NCI-H526 treated with DMSO at 0.1 percent for 48 hours (cell line): ENCODE results near the gene ADGRG7.

Experiments
- DNase-seq: peaks from one replicate; lab custom pipeline; 2025; lab: John Stamatoyannopoulos, UW

ADGRG7 gene

DNA sequence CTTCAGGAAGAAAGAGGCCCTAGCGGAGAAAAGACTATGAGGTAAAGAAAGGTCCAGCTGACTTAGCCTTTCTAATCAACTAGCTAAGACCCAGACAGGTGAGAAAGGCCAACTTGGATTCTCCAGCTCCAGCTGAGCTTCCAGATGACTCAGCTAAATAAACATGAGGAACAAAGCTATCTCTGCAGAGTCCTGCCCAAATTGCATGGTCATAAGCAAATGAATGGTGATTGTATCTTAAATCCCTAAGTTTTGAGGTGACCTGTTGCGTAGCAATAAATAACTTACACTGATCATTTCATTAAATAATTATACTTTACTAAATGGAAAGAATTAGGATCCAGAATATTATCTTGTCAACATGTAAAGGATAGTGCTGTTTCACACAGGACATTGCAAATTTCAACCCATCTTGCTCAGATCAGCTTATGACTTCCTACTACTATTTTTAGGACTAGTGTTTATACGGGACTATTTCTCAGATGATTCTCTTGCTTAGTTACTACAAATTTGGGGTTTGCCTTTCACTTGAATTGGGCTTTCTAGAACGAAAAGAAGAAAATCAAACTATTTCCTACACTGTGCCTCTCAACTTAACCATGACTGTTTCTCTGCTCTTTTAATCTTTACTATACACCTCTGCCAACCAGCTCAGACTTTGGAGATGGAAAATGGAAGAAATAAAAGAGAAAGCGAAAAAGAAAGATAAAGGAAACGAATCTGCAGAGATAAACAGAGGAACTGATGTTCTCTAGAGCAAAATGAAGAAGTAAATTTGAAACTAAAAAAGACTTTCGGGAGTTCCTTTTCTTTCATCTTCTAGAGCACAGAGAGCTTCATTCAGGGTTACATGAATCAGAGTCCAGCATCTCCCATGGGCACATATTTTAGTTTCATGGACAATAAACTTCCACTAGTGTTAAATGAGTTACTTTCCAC is 6.6 kb upstream of the ADGRG7 start:
- no peak for DNase-seq

DNA sequence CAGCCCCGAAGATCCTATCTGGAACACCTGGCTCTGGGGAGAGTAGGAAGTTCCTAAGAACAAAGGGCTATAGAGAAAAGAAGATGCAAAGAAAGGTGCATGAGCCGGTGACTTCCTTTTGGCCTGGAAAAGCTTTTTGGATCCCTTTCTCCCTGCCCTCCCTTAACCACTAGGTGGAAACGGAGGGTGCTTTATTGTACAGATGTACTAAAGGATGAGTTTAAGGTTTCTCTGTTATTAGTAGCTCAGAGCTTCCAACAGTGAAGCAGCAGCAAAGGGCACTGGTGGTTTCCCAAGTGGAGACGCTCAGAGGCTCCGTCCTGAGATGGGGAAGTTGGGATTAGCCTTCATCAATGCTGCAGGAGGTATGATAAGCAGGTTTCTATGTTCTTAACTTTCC is 5.9 kb upstream of the ADGRG7 start:
- no peak for DNase-seq

DNA sequence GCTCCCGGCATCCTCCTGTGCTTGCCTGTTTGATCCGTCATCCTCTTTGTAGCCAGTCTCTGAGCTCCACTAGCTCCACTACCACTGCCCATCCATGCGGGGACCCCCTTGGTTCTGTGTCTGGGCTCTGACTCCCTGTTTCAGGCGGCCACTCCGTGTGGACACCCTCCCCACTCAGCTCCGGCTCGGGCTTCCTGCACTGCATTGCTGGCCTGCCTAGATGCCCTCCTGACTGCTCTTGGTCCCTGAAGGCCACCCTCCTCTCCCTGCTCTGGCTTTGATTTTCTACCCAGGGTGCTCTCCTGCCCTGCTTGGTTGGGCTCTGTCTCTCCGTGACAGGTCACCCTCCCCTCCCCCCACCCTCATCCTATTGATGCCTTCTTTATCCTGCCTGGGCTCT is 4.0 kb upstream of the ADGRG7 start:
- no peak for DNase-seq

DNA sequence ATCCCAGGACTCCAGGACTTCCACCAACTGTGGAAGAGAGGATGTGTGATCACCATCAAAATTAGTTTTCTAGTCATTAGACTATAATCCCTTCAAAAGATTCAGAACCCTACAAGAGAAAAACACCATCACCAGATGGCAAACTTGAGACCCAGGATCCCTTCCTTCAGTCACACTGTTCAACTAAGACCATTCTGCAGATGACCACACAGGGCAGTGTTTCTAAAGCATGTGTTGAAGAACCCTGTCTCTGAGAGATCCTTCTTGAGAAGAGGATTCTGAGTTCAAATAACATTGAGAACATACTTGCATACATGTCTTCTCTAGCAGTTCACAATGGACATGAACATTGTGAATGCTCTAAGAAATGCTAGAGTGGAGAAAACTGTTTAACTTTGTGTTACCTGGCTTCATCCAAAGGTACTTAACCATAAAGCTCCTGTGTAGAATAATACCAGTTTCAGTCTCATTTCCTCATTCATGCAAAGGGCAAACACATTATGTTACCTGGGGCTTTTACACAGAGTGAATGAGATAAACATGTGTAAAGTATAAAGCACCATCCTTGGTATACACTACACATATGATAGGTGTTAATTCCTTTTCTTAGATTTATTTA is 2.4 kb upstream of the ADGRG7 start:
- no peak for DNase-seq

DNA sequence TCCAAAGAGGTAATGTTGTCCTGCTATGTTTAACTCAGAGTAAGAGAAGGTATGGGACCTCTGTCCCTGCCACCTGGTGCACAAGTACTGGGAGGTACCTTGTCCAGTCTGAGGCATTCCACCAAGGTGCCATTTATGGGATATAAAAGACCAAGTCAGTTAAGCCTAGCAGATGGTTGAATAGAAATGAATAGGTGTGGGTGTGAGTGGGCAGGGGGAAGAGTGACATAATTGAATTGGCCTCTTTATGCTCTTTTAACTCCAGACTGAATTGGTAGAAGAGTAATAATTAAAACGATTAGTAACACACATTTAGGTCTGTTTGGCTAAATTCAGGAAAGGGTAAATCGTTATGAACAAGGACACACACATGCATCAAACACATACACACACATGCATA is 562 bp downstream of the ADGRG7 start:
- DNase-seq, result no peak

GRCh38 chr3:100611221-100611620 is 1.8 kb downstream of the ADGRG7 start:
- DNase-seq, result no peak

DNA sequence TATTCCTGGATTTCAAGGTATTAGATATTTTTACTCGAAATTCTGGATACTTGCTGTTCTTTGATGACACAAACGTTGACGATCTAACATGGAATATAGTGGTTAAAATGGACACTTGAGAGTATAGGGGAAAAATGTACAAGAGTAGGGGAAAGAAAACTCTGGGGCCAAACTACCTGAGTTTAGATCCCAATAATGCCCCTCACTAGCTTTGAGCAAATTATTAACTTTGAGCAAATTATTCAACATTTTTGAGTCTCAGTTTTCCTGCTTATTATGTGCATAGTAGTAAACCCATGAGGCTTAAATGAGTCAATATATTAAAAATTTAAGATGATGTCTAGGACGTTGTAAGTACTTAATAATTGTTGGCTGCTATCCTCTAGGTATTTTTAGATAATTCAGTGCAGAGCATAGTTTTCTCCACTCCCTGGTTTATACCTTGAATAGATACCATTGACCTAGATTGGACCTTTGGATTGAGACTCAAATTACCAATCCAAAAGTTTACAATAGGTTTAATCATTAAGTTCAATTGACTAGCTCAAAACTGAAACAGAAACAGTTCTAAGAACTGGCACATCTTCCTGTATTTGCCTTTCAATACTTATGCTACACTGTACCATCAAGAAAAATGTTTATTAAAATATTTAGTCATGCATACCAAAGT is 4.5 kb downstream of the ADGRG7 start:
- DNase-seq, result no peak

DNA sequence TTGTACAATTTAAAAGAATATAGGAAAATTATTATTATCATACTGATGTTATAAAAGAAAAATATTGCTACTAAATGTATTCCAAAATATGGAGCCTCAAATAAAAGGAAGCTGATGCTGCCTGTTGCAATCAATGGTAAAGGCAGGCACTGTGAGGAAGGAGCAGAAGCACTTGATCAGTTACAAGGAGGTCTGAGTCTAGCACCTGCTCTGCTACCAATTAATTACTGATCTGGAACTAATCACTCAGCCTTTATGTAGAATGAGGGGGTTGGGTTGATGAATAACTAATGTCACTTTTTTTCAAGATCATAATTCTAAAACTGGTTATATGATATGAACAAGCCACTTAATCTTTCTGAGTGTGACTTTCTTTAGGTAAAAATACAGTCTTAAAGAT is 5.5 kb downstream of the ADGRG7 start:
- DNase-seq, result no peak

DNA sequence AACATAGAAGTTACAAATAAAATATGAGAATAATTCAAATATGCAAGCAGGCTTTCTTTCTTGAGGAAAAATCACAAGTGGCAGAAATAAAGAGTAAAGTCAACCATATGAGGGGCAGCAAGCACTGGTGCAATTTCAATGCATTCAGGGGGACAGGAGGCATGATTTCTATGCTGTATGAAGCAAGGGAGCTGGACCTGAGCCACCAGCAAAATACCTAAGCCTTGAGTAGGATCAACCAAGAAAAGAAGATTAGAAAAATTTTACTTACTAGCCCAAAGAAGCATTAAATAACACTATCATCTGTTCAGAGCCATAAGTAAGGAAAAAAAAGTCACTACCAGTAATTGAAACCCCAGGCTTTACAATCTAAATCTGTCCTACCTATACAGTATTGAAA is 6.3 kb downstream of the ADGRG7 start:
- no peak for DNase-seq

DNA sequence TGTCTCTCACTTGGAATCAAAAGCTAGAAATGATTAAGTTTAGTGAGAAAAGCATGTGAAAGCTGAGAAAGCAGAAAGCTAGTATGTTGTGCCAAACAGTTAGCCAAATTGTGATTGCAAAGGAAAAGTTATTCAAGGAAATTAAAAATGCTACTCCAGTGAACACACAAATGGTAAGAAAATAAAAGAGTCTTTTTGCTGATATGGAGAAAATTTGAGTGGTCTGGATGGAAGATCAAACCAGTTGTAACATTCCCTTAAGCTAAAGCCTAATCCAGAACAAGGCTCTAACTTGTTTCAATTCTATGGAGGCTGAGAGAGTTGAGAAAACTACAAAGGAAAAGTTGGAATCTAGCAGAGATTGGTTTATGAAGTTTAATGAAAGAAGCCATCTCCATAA is 11.8 kb downstream of the ADGRG7 start:
- DNase-seq, result no peak

GRCh38 chr3:100627491-100627890 is 18.1 kb downstream of the ADGRG7 start:
- DNase-seq, result no peak

GRCh38 chr3:100629421-100630127 is 20.2 kb downstream of the ADGRG7 start:
- no peak for DNase-seq

DNA sequence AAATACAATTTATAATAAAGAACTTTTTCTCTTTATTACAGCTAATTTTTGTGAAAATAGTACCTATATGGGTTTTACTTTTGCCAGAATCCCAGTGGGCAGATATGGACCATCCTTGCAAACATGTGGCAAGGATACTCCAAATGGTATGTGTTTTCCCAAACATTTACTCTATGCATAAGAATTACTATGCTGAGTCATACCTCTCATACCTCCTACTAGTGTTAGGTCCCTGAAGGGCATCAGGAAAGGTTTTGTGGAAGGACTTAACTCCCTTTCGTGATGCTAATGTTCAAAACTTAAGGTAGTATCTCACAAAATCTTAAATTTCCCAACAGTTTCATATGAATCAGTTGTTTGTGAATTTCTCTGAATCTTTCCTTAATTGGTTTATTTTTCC is 21.3 kb downstream of the ADGRG7 start:
- DNase-seq, result no peak

- no peak for DNase-seq
These were observed 21.8 kb downstream of the ADGRG7 start for GRCh38 chr3:100631236-100631635.

GRCh38 chr3:100634493-100635272 is 25.3 kb downstream of the ADGRG7 start:
- DNase-seq, result no peak

- no peak for DNase-seq
These were observed 25.9 kb downstream of the ADGRG7 start for GRCh38 chr3:100635273-100635701.

GRCh38 chr3:100637197-100637631 is 27.8 kb downstream of the ADGRG7 start:
- DNase-seq, result no peak

- no peak for DNase-seq
These were observed 31.2 kb downstream of the ADGRG7 start for GRCh38 chr3:100640633-100641032.

DNA sequence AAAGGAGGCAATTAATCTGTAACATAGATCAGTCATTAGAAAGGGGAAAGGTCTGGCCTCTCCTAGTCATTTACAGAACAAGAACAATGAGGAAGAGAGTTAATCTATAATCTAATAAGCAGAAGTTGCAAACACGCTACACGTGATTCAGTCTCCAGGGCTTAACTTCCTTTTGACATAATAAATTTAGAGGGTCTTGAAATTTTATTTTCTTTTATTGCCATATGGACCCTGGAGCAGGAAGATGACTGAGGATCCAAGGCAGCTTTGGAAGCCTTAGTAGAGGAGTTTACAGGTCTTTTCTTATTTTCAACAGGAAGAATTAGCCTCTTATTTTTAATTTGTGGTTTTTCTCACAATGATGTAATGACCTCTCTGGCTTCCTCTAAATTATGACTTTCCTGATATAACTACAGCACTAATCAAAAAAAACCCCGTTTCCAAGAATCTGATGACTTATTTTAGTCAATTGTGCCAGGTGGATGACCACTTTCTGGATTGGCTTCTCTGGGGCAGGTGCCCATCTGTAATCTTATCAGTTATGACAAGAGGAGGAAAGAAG is 32.2 kb downstream of the ADGRG7 start:
- DNase-seq, result no peak

GRCh38 chr3:100645913-100646312 is 36.5 kb downstream of the ADGRG7 start:
- DNase-seq, result no peak

GRCh38 chr3:100647171-100647570 is 37.8 kb downstream of the ADGRG7 start:
- no peak for DNase-seq
